HepG2 (cell line): ENCODE data around the gene H2AZ1. TPM values are rescaled to one million over a fixed set of nuclear protein-coding genes. Genes with fewer than 3 reads are reported as not detected.

Experiments
- ATAC-seq: fragments of 200-7000 bp; cut with Tn5 transposase; 3 replicates; pipeline ENCODE4 v1.9.1; 2020; ENCODE audit warnings: mild to moderate bottlenecking, moderate library complexity
- BruUV-seq: library from RNA; stranded (reverse); fragments of 400-500 nt; replicated peaks from 2 replicates; lab custom pipeline; 2021; lab: Mats Ljungman, UMichigan
- CTCF ChIA-PET: fragments of 300-600 bp; formaldehyde crosslinking; extraction: SDS; loops from one replicate; lab custom pipeline; 2021; ENCODE audit warnings: low total read pairs, inconsistent platforms, low intra/inter-chr PET ratio; lab: Yijun Ruan, JAX
- POLR2A ChIA-PET: fragments of 350-600 bp; sonication (Branson Sonifier 250); formaldehyde crosslinking; loops from one replicate; lab custom pipeline; 2020; ENCODE audit warnings: antibody characterized with exemption, inconsistent platforms; lab: Yijun Ruan, JAX
- DNase-seq: peaks from one replicate; pipeline ENCODE4 v3.0.0-alpha.2; 2015; ENCODE audit warnings: low spot score
- FAIRE-seq: peaks from 3 replicates; lab custom pipeline; 2011; peaks lifted over from hg19 to GRCh38; lab: Jason Lieb, UNC
- H2AFZ ChIP-seq: one replicate; pipeline ENCODE4 v1.6.1; 2011; ENCODE audit warnings: low read length, inconsistent platforms
- H3K27ac ChIP-seq: fragments of 300-600 bp; 3 replicates; pipeline ENCODE4 v1.8.0; 2011; ENCODE audit warnings: mixed run types, mild to moderate bottlenecking, mixed read lengths, low read length, inconsistent platforms; ENCODE audit not compliant: insufficient read depth; ENCODE audit errors: extremely low read length
- H3K27me3 ChIP-seq, 2 experiments: fragments of 200-600 bp in 1 of 2; 2 replicates in 1 of 2; 3 replicates in 1 of 2; pipeline versions ENCODE4 v1.6.0 to v1.8.0; 2011; ENCODE audit warnings: low read length in 2 of 2, mild to moderate bottlenecking in 2 of 2, moderate library complexity in 2 of 2, inconsistent platforms in 1 of 2; ENCODE audit not compliant: insufficient read depth in 2 of 2, control insufficient read depth in 1 of 2
- H3K36me3 ChIP-seq, 2 experiments: fragments of 200-600 bp in 1 of 2; replicated peaks in 1 of 2; 2 replicates in 1 of 2; 3 replicates in 1 of 2; pipeline versions ENCODE4 v1.5.1 to v1.8.0; 2011; ENCODE audit warnings: low read length in 2 of 2, inconsistent platforms in 1 of 2; ENCODE audit not compliant: insufficient read depth in 2 of 2, control insufficient read depth in 1 of 2
- H3K4me1 ChIP-seq: 2 replicates; pipeline ENCODE4 v1.5.1; 2012; ENCODE audit warnings: low read length, inconsistent platforms; ENCODE audit not compliant: insufficient read depth
- H3K4me2 ChIP-seq: 2 replicates; pipeline ENCODE4 v1.6.0; 2011; ENCODE audit warnings: low read depth, low read length, inconsistent platforms
- H3K4me3 ChIP-seq, 3 experiments: fragments of 200-600 bp in 1 of 3; sonication (generic), shearing (Covaris generic) in 1 of 3; replicated peaks in 1 of 3; 2 replicates each; pipeline ENCODE4 v1.5.1; 2011 to 2016; ENCODE audit warnings: low read length in 3 of 3, inconsistent platforms in 2 of 3, low read depth in 2 of 3, mild to moderate bottlenecking in 2 of 3, control low read depth in 1 of 3, mixed read lengths in 1 of 3; ENCODE audit not compliant: insufficient read depth in 1 of 3
- H3K79me2 ChIP-seq: one replicate; pipeline ENCODE4 v1.6.1; 2011; ENCODE audit warnings: low read length, inconsistent platforms; ENCODE audit not compliant: insufficient read depth
- H3K9ac ChIP-seq: 2 replicates; pipeline ENCODE4 v1.6.0; 2011; ENCODE audit warnings: mild to moderate bottlenecking, low read depth, low read length, inconsistent platforms; ENCODE audit not compliant: insufficient read depth
- H3K9me3 ChIP-seq: 2 replicates; pipeline ENCODE4 v1.5.1; 2012; ENCODE audit warnings: mild to moderate bottlenecking, low read length
- H4K20me1 ChIP-seq: 2 replicates; pipeline ENCODE4 v1.6.0; 2011; ENCODE audit warnings: inconsistent platforms, mild to moderate bottlenecking, low read length, moderate library complexity; ENCODE audit not compliant: insufficient read depth
- GMEB1 ChIP-seq: sonication (generic); formaldehyde crosslinking; IDR thresholded peaks from 2 replicates; pipeline ENCODE4 v1.5.1; 2020; ENCODE audit warnings: missing genetic modification reagents, mild to moderate bottlenecking, borderline replicate concordance
- KDM5A ChIP-seq: fragments of 200-600 bp; sonication (generic); IDR thresholded peaks from 2 replicates; pipeline ENCODE4 v1.7.0; 2018; ENCODE audit warnings: antibody characterized with exemption, mild to moderate bottlenecking, low read length, borderline replicate concordance
- MAFF ChIP-seq: IDR thresholded peaks from 2 replicates; pipeline ENCODE4 v1.6.1; 2011; ENCODE audit warnings: low read depth, low read length, improper control_type of control experiment
- MAFK ChIP-seq, 2 experiments: IDR thresholded peaks in 1 of 2; conservative IDR thresholded peaks in 1 of 2; 2 replicates each; pipeline ENCODE4 v1.6.1; 2011; ENCODE audit warnings: improper control_type of control experiment in 2 of 2, low read length in 2 of 2
- RARG ChIP-seq: sonication (generic); formaldehyde crosslinking; IDR thresholded peaks from 2 replicates; pipeline ENCODE4 v1.4.0; 2020; ENCODE audit warnings: low read depth, mild to moderate bottlenecking, missing genetic modification reagents
- SKI ChIP-seq: fragments of 450-650 bp; IDR thresholded peaks from one replicate; pipeline ENCODE4 v1.6.1; 2018; ENCODE audit warnings: mild to moderate bottlenecking; ENCODE audit not compliant: partially characterized antibody
- ZBTB21 ChIP-seq: sonication (generic); formaldehyde crosslinking; IDR thresholded peaks from 2 replicates; pipeline ENCODE4 v1.4.0; 2020; ENCODE audit warnings: missing genetic modification reagents
- ZNF510 ChIP-seq: sonication (generic); formaldehyde crosslinking; IDR thresholded peaks from 2 replicates; pipeline ENCODE4 v1.4.0; 2020; ENCODE audit warnings: low read depth, mild to moderate bottlenecking, missing genetic modification reagents
- ZNF609 ChIP-seq: sonication (generic); formaldehyde crosslinking; IDR thresholded peaks from 2 replicates; pipeline ENCODE4 v1.4.0; 2020; ENCODE audit warnings: mild to moderate bottlenecking, missing genetic modification reagents, borderline replicate concordance
- ZNF737 ChIP-seq: sonication (generic); formaldehyde crosslinking; IDR thresholded peaks from 2 replicates; pipeline ENCODE4 v1.5.0; 2020; ENCODE audit warnings: missing genetic modification reagents, mild to moderate bottlenecking, borderline replicate concordance
- ZNF768 ChIP-seq: sonication (generic); formaldehyde crosslinking; IDR thresholded peaks from 2 replicates; pipeline ENCODE4 v1.4.0; 2020; ENCODE audit warnings: missing genetic modification reagents
- WGBS: methylation state at CpG from one replicate; pipeline ENCODE4 v1.1.6; 2017; ENCODE audit warnings: low lambda C conversion rate; 5-methylcytosine and 5-hydroxymethylcytosine counted together
- in situ Hi-C: cut with HindIII; loops from 2 replicates; pipeline ENCODE4 v1.10.0; 2017; ENCODE audit warnings: low pct_unique_long_range_greater_than_20kb; ENCODE audit not compliant: extremely low pct_ligation_motif_present
- intact Hi-C: fragments of 100-400 bp; cut with micrococcal nuclease; formaldehyde crosslinking; loops from one replicate; pipeline ENCODE4 v1.10.0; 2022; ENCODE audit not compliant: unreplicated experiment
- polyA plus RNA-seq, 8 experiments: library from polyadenylated mRNA; depleted of rRNA in 3 of 8; stranded (reverse) in 7 of 8; unstranded in 1 of 8; fragments of >200 nt; fragmentation: Illumina TruSeq in 4 of 8; extraction: Trizol in 4 of 8; gene quantifications; 2 replicates each; pipeline versions ENCODE4 v1.2.1 to v1.2.3, GENCODE V29; 2011 to 2016; ENCODE audit warnings: low read depth in 4 of 8, missing spikeins in 1 of 8, mixed read lengths in 1 of 8; ENCODE audit not compliant: insufficient read depth in 1 of 8
- total RNA-seq, 5 experiments: library from RNA; depleted of rRNA; stranded (reverse); fragments of >200 nt; fragmentation: Illumina TruSeq; extraction: Trizol; gene quantifications; 2 replicates each; pipeline ENCODE4 v1.2.3, GENCODE V29; 2016; ENCODE audit warnings: low read depth in 1 of 5

The H2AZ1 gene
- total and polyA plus RNA-seq, 2 of the 13 experiments (the other 11 are each of a cell fraction or from before 2014, with no cell fraction given) = 301 to 574 TPM

GRCh38 chr4:99918656-99919055, 31.4 kb downstream of the H2AZ1 start (continued):
- no peak for TF ChIP-seq GMEB1
- TF ChIP-seq RARG (CRISPR knock-in tag) = no peak

GRCh38 chr4:99917575-99917974, 32.5 kb downstream of the H2AZ1 start:
- 95% methylated on average over 3 of the region's 3 CpGs for WGBS
- BruUV-seq = no TSS peak
- intact Hi-C loops = no loop called here
- Histone ChIP-seq H3K9ac (no peak overlapping the region), H3K36me3 (peaks cover 4 to 7% of the 10 kb centered on the region in 2 experiments; a peak in 3 of 5 replicates), H3K4me1 (no peaks in the 10 kb centered on the region), H3K9me3 (no peaks in the 10 kb centered on the region), H2AFZ (no peak overlapping the region), H3K27ac (no peak overlapping the region), H3K4me3 (no peak overlapping the region), H3K4me2 (no peak overlapping the region), H3K79me2 (no peaks in the 10 kb centered on the region), H3K27me3 (no peaks in the 10 kb centered on the region), H4K20me1 (no peaks in the 10 kb centered on the region)
- ATAC-seq (no peak), FAIRE-seq (no peak), DNase-seq (no peak)
- CTCF ChIA-PET = no interaction called here
- in situ Hi-C loops = no loop called here
- POLR2A ChIA-PET = no interaction called here
- TF ChIP-seq MAFK (conservative IDR thresholded peaks at IDR 0.05 in 1 of 2, IDR thresholded peaks at IDR 0.05 in 1 of 2; ENCODE audit: low read length in 2 of 2) (peak in 1 of 2 experiments; percentile 44; a peak in 2 of 4 replicates), ZNF510 (CRISPR knock-in tag) (no peak), MAFF (peak; percentile 39; the same call in 1 of the 2 replicates)

GRCh38 chr4:99915449-99915848, 34.6 kb downstream of the H2AZ1 start:
- H3K4me1 ChIP-seq = no peaks in the 10 kb centered on the region
- no peaks in the 10 kb centered on the region for H3K27me3 ChIP-seq
- ChIA-PET POLR2A (no interaction called here), CTCF (no interaction called here)
- no peak overlapping the region for H3K4me2 ChIP-seq
- H3K36me3 ChIP-seq = peaks cover 4 to 7% of the 10 kb centered on the region in 2 experiments; a peak in 2 of 5 replicates
- intact Hi-C loops (no loop called here), in situ Hi-C loops (no loop called here)
- FAIRE-seq = no peak
- H2AFZ ChIP-seq = no peak overlapping the region
- 98% methylated on average over 2 of the region's 2 CpGs for WGBS
- no peaks in the 10 kb centered on the region for H4K20me1 ChIP-seq
- no peaks in the 10 kb centered on the region for H3K79me2 ChIP-seq
- ATAC-seq = no peak
- H3K4me3 ChIP-seq = no peak overlapping the region
- no peak for DNase-seq
- H3K9ac ChIP-seq = no peak overlapping the region
- no TSS peak for BruUV-seq
- no peaks in the 10 kb centered on the region for H3K9me3 ChIP-seq
- no peak overlapping the region for H3K27ac ChIP-seq
- TF ChIP-seq ZNF768 (CRISPR knock-in tag) = no peak
- no peak for TF ChIP-seq ZBTB21
- TF ChIP-seq KDM5A = no peak
- TF ChIP-seq SKI = no peak
- no peak for TF ChIP-seq ZNF737
- TF ChIP-seq ZNF609 (CRISPR knock-in tag) = no peak
